K562 (cell line): ENCODE measurements around the gene ARSA.

Source experiments
- CHD2 ChIP-seq: IDR thresholded peaks from 2 replicates; pipeline ENCODE4 v1.6.1; 2011; ENCODE audit warnings: low read depth, low read length
- CTCF ChIP-seq, 3 experiments: IDR thresholded peaks in 2 of 3; conservative IDR thresholded peaks in 1 of 3; 2 replicates each; pipeline ENCODE4 v1.5.1; 2011 to 2012; ENCODE audit warnings: low read length in 3 of 3, mild to moderate bottlenecking in 3 of 3, control low read depth in 2 of 3, improper control_type of control experiment in 1 of 3, inconsistent platforms in 1 of 3, low read depth in 1 of 3, mixed read lengths in 1 of 3, moderate library complexity in 1 of 3; ENCODE audit not compliant: insufficient read depth in 2 of 3
- EZH2 ChIP-seq: IDR thresholded peaks from 2 replicates; pipeline ENCODE4 v1.6.1; 2012; ENCODE audit warnings: low read depth, mild to moderate bottlenecking, inconsistent platforms, low read length, borderline replicate concordance
- GABPA ChIP-seq: fragments of 200-800 bp; sonication (Bioruptor generic); conservative IDR thresholded peaks from 2 replicates; pipeline ENCODE4 v1.6.1; 2016; ENCODE audit warnings: low read depth, missing genetic modification characterization, missing compliant biosample characterization
- HBP1 ChIP-seq: fragments of 450-650 bp; formaldehyde crosslinking; IDR thresholded peaks from 2 replicates; pipeline ENCODE4 v1.4.0; 2022; ENCODE audit warnings: missing genetic modification characterization
- MCM2 ChIP-seq: fragments of 450-650 bp; IDR thresholded peaks from 2 replicates; pipeline ENCODE4 v1.6.1; 2017; ENCODE audit warnings: low read depth, mild to moderate bottlenecking
- USF1 ChIP-seq: sonication (generic); formaldehyde crosslinking; IDR thresholded peaks from 2 replicates; pipeline ENCODE4 v1.9.0; 2022; ENCODE audit warnings: mild to moderate bottlenecking, missing genetic modification reagents
- USF2 ChIP-seq: sonication (generic); formaldehyde crosslinking; IDR thresholded peaks from 2 replicates; pipeline ENCODE4 v1.5.0; 2020; ENCODE audit warnings: missing genetic modification reagents

- TF ChIP-seq GABPA (tag), result no peak
- TF ChIP-seq EZH2, result no peak
- no peak for TF ChIP-seq USF2
- TF ChIP-seq MCM2, result no peak
- no peak for TF ChIP-seq USF1
- TF ChIP-seq CTCF (IDR thresholded peaks at IDR 0.05 in 2 of 3, conservative IDR thresholded peaks at IDR 0.05 in 1 of 3; ENCODE audit: insufficient read depth in 2 of 3, low read depth in 1 of 3, low read length in 3 of 3), result no peak
- no peak for TF ChIP-seq HBP1 (CRISPR knock-in tag)
- TF ChIP-seq CHD2, result no peak
Observed at GRCh38 chr22:50609599-50609998, 18.4 kb downstream of the ARSA start.
